ENCODE results near the gene XXYLT1.

The XXYLT1 gene

DNA sequence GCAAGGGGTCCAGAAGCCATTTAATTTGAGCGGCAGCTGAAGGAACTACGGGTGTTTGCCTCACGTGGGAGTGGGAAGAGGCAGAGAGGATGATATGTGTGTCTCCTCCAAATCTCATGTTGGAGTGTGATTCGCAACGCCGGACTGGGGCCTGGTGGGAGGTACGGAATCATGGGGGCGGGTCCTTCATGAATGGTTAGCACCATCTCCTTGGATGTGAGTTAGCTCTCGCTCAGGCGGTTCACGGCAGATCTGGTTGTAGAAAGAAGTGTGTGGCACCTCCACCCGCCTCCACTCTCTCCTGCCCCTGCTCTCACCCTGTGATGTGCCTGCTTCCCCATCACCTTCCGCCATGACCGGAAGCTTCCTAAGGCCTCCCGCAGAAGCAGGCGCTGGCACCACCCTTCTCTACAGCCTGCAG lies 25.4 kb downstream of the XXYLT1 start:
- no peaks in the 10 kb centered on the region for H3K9me2 ChIP-seq (replicated peaks; ENCODE audit: insufficient read depth, low read length)
- H3K27me3 ChIP-seq (ENCODE audit: low read length), result no peaks in the 10 kb centered on the region
- no peak overlapping the region for H3K4me3 ChIP-seq (ENCODE audit: insufficient read depth, low read length, poor library complexity, severe bottlenecking)
- H3K9ac ChIP-seq (ENCODE audit: low read length), result no peak overlapping the region
- TF ChIP-seq EZH2phosphoT487 (conservative IDR thresholded peaks at IDR 0.05; ENCODE audit: low read length), result no peak
- TF ChIP-seq, protein P1, sequence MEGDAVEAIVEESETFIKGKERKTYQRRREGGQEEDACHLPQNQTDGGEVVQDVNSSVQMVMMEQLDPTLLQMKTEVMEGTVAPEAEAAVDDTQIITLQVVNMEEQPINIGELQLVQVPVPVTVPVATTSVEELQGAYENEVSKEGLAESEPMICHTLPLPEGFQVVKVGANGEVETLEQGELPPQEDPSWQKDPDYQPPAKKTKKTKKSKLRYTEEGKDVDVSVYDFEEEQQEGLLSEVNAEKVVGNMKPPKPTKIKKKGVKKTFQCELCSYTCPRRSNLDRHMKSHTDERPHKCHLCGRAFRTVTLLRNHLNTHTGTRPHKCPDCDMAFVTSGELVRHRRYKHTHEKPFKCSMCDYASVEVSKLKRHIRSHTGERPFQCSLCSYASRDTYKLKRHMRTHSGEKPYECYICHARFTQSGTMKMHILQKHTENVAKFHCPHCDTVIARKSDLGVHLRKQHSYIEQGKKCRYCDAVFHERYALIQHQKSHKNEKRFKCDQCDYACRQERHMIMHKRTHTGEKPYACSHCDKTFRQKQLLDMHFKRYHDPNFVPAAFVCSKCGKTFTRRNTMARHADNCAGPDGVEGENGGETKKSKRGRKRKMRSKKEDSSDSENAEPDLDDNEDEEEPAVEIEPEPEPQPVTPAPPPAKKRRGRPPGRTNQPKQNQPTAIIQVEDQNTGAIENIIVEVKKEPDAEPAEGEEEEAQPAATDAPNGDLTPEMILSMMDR (IDR thresholded peaks at IDR 0.05; ENCODE audit: insufficient read depth, low read length, poor library complexity, severe bottlenecking), result no peak
- H4K20me1 ChIP-seq (ENCODE audit: low read depth, low read length), result no peaks in the 10 kb centered on the region
- H3K79me2 ChIP-seq (ENCODE audit: insufficient read depth, low read length), result no peaks in the 10 kb centered on the region
- no peak overlapping the region for H3K4me2 ChIP-seq (ENCODE audit: low read depth, low read length, poor library complexity, severe bottlenecking)
- no peak overlapping the region for H2AFZ ChIP-seq (ENCODE audit: low read depth, low read length, severe bottlenecking)
- no peak overlapping the region for H3K27ac ChIP-seq (ENCODE audit: low read depth, low read length)
- H3K9me3 ChIP-seq (ENCODE audit: insufficient read depth, low read length), result no peaks in the 10 kb centered on the region
- no peaks in the 10 kb centered on the region for H3K36me3 ChIP-seq (ENCODE audit: low read length)
- no peaks in the 10 kb centered on the region for H3F3A ChIP-seq (ENCODE audit: insufficient read depth)

DNA sequence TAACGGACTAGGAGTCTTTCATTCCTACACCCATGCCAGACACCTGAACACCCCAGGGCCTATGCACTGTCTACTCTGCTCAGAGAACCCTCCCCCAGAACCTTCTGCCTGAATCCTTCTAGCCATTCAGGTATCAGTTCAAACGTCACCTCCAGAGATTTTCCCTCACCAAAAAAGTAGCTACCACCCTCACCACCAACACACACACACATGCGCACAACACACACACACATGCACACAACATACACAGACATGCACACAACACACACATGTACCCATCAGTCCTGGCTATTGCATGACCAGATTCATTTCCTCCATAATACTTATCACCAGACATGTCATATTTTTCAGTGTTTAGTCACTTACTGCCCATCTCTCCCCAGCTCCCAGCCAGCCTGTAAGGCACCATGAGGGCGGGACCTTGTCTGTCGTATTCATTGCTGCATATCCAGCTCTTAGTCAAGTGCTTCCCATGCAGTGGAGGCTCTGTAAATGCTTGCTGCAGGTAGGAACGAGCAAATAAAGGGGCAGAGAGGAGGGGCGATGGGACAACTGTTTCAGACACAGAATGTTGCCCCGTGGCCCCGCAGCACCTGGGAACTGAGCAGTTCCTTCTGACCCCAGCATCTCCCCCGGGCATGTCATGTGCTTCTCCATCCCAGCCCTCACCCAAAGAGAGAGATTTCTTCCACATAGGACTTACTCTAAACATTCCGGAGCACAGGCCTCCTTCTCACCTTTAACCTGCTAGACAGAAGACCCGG lies 29.2 kb downstream of the XXYLT1 start:
- no peak overlapping the region for H3K4me3 ChIP-seq (ENCODE audit: insufficient read depth, low read length, poor library complexity, severe bottlenecking)
- no peaks in the 10 kb centered on the region for H3K27me3 ChIP-seq (ENCODE audit: low read length)
- H3K4me2 ChIP-seq (ENCODE audit: low read depth, low read length, poor library complexity, severe bottlenecking), result no peak overlapping the region
- H4K20me1 ChIP-seq (ENCODE audit: low read depth, low read length), result no peaks in the 10 kb centered on the region
- no peaks in the 10 kb centered on the region for H3K79me2 ChIP-seq (ENCODE audit: insufficient read depth, low read length)
- no peak overlapping the region for H3K9ac ChIP-seq (ENCODE audit: low read length)
- no peaks in the 10 kb centered on the region for H3K9me2 ChIP-seq (replicated peaks; ENCODE audit: insufficient read depth, low read length)
- no peaks in the 10 kb centered on the region; the same call in 1 of the 2 replicates for H3K9me3 ChIP-seq (ENCODE audit: insufficient read depth, low read length)
- H3F3A ChIP-seq (ENCODE audit: insufficient read depth), result no peaks in the 10 kb centered on the region
- H3K27ac ChIP-seq (ENCODE audit: low read depth, low read length), result no peak overlapping the region
- H3K36me3 ChIP-seq (ENCODE audit: low read length), result no peaks in the 10 kb centered on the region
- H2AFZ ChIP-seq (ENCODE audit: low read depth, low read length, severe bottlenecking), result no peak overlapping the region
- TF ChIP-seq, protein P1 (IDR thresholded peaks at IDR 0.05; ENCODE audit: insufficient read depth, low read length, poor library complexity, severe bottlenecking), result no peak
- TF ChIP-seq EZH2phosphoT487 (conservative IDR thresholded peaks at IDR 0.05; ENCODE audit: low read length), result no peak

DNA sequence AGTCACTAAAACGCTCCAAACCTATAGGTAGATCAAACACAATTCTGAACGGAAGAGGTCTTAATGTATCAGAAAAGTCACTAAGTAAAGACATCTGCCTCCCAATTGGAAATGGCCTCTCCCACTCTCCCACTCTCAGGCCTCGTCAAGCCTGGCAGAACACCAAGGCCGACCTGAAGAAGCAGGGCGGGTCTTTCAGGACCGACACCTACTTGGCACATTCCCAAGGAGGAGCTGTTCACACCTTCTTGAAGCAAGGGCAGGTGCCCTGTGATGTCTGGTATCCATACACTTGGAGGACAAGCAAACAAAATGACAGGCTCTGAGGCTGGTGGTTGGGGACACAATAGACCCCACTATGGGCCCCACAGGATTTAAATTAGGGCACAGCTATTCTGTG lies 30.0 kb downstream of the XXYLT1 start:
- no peaks in the 10 kb centered on the region for H3K36me3 ChIP-seq (ENCODE audit: low read length)
- no peak overlapping the region for H2AFZ ChIP-seq (ENCODE audit: low read depth, low read length, severe bottlenecking)
- no peak overlapping the region for H3K4me2 ChIP-seq (ENCODE audit: low read depth, low read length, poor library complexity, severe bottlenecking)
- H4K20me1 ChIP-seq (ENCODE audit: low read depth, low read length), result no peaks in the 10 kb centered on the region
- no peaks in the 10 kb centered on the region for H3K27me3 ChIP-seq (ENCODE audit: low read length)
- no peak overlapping the region for H3K4me3 ChIP-seq (ENCODE audit: insufficient read depth, low read length, poor library complexity, severe bottlenecking)
- H3K27ac ChIP-seq (ENCODE audit: low read depth, low read length), result no peak overlapping the region
- no peak for TF ChIP-seq EZH2phosphoT487 (conservative IDR thresholded peaks at IDR 0.05; ENCODE audit: low read length)
- TF ChIP-seq, protein P1 (IDR thresholded peaks at IDR 0.05; ENCODE audit: insufficient read depth, low read length, poor library complexity, severe bottlenecking), result no peak
- H3F3A ChIP-seq (ENCODE audit: insufficient read depth), result no peaks in the 10 kb centered on the region
- no peaks in the 10 kb centered on the region for H3K9me2 ChIP-seq (replicated peaks; ENCODE audit: insufficient read depth, low read length)
- no peaks in the 10 kb centered on the region for H3K79me2 ChIP-seq (ENCODE audit: insufficient read depth, low read length)
- H3K9ac ChIP-seq (ENCODE audit: low read length), result no peak overlapping the region
- no peaks in the 10 kb centered on the region; the same call in 1 of the 2 replicates for H3K9me3 ChIP-seq (ENCODE audit: insufficient read depth, low read length)

Measured in SU-DHL-6 (cell line).